Stimulated activated memory B cell treated with anti-CD40 and anti-IgM and Interleukin-4, amounts not matched to agents 10 μg/mL and 1 μg/mL and 100 μg/mL, for 72 hours (primary cell): ENCODE measurements around the gene AGAP1.

ENCODE experiments used
- ATAC-seq: fragments of 150-1000 bp; cut with Tn5 transposase; 2 replicates; pipeline ENCODE4 v1.10.0; 2021
- H3K27ac Mint-ChIP-seq: one replicate; pipeline ENCODE4 v1.8.0; 2022; ENCODE audit warnings: mild to moderate bottlenecking, mixed read lengths
- H3K27me3 Mint-ChIP-seq: one replicate; pipeline ENCODE4 v1.8.0; 2022; ENCODE audit warnings: mixed read lengths
- H3K36me3 Mint-ChIP-seq: one replicate; pipeline ENCODE4 v1.8.0; 2022; ENCODE audit warnings: mixed read lengths
- H3K4me1 Mint-ChIP-seq: one replicate; pipeline ENCODE4 v1.8.0; 2022; ENCODE audit warnings: mixed read lengths
- H3K4me3 Mint-ChIP-seq: one replicate; pipeline ENCODE4 v1.8.0; 2022; ENCODE audit warnings: mild to moderate bottlenecking, moderate library complexity, mixed read lengths
- H3K9me3 Mint-ChIP-seq: one replicate; pipeline ENCODE4 v1.8.0; 2022; ENCODE audit warnings: mixed read lengths

AGAP1 gene

DNA sequence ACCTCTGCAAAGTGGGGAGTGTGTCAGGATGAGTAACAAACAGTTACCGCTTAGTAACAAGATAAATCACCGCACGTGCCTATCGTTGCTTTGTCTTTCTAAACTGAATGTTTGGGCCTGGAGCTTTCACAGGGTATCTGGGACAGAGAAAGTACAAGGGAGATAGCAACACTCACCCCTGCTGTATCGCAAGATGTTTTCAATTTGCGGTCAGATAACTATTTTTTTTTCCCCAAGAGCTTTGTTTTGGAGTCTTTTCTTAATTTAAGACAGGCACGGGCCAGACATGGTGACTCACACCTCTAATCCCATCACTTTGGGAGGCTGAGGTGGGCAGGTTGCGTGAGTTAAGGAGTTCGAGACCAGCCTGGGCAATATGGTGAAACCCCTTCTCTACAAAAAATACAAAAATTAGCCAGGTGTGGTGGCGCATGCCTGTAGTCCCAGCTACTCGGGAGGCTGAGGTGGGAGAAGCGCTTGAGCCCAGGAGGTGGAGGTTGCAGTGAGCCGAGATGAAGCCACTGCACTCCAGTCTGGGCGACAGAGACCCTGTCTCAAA is 527.7 kb downstream of the AGAP1 start:
- Mint-ChIP-seq H3K27ac (no peak overlapping the region), H3K27me3 (peaks cover 7% of the 10 kb centered on the region), H3K4me3 (no peak overlapping the region), H3K36me3 (no peaks in the 10 kb centered on the region), H3K9me3 (no peaks in the 10 kb centered on the region), H3K4me1 (no peaks in the 10 kb centered on the region)
- no peak for ATAC-seq

DNA sequence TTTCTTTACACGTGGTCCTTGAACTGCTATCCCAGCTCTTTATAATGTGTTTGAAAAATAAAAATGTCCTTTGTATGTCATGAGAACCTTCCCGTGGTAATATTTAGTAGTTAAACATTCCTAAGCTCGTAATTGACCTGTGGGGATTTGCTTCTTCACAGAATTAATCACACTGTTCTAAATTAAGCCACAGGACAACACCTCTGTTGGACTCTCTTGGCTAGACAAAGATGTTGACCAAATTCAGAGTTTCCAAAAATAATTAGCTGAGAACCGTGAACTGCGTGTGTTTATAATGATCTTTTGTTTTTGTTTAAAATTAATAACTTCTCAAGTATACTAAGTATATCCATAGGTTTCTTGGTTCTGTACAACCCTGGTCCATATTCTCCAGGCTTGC is 528.3 kb downstream of the AGAP1 start:
- no peaks in the 10 kb centered on the region for H3K36me3 Mint-ChIP-seq
- no peak overlapping the region for H3K27ac Mint-ChIP-seq
- H3K4me3 Mint-ChIP-seq, result no peak overlapping the region
- no peaks in the 10 kb centered on the region for H3K4me1 Mint-ChIP-seq
- H3K27me3 Mint-ChIP-seq, result peaks cover 7% of the 10 kb centered on the region
- no peak for ATAC-seq
- H3K9me3 Mint-ChIP-seq, result no peaks in the 10 kb centered on the region

DNA sequence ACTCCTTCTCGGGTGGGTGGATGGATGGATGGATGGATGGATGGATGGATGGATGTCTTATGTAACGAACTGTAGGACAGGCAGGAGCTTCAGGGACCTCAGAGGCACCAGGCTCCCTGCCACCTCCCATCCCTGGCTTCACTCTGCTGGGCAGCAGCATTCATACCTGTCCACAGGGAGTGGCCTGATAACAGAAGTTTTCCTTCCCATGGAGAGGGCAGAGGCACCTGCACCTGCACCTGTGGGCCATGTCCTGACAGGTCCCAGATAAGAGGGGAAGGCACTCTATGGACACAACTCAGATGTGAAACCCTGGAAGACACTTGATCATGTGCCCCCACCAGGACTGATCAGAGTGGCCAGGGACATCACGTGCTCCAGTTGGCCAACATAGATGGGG is 532.0 kb downstream of the AGAP1 start:
- ATAC-seq, result no peak
- Mint-ChIP-seq H3K27me3 (no peaks in the 10 kb centered on the region), H3K27ac (no peak overlapping the region)

DNA sequence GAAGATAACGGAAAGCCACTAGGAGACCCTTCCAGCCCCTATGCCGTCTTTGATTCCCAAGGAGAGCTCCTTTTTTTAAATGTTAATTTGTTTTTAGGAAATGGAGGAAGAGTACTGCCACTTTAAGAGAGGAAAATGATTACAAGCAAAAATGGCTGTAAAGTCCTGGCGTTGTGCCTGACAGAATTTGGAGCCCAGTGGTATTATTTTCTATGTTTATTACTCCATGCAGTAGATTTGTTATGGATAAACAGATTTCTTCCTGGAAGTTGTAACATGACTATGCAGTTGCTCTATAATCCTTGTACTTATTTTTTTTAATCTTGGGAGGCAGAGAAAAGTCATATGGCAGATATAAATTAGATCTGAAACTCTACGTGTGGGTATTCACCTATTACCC is 533.0 kb downstream of the AGAP1 start:
- peaks cover 7% of the 10 kb centered on the region for H3K9me3 Mint-ChIP-seq
- H3K36me3 Mint-ChIP-seq, result no peaks in the 10 kb centered on the region
- no peaks in the 10 kb centered on the region for H3K4me1 Mint-ChIP-seq
- H3K4me3 Mint-ChIP-seq, result no peak overlapping the region
- no peaks in the 10 kb centered on the region for H3K27me3 Mint-ChIP-seq
- no peak for ATAC-seq
- no peak overlapping the region for H3K27ac Mint-ChIP-seq

More for the DNA sequence above, 532.0 kb downstream of the AGAP1 start:
- H3K9me3 Mint-ChIP-seq, result peaks cover 4% of the 10 kb centered on the region
- no peak overlapping the region for H3K4me3 Mint-ChIP-seq
- H3K36me3 Mint-ChIP-seq, result no peaks in the 10 kb centered on the region
- no peaks in the 10 kb centered on the region for H3K4me1 Mint-ChIP-seq

DNA sequence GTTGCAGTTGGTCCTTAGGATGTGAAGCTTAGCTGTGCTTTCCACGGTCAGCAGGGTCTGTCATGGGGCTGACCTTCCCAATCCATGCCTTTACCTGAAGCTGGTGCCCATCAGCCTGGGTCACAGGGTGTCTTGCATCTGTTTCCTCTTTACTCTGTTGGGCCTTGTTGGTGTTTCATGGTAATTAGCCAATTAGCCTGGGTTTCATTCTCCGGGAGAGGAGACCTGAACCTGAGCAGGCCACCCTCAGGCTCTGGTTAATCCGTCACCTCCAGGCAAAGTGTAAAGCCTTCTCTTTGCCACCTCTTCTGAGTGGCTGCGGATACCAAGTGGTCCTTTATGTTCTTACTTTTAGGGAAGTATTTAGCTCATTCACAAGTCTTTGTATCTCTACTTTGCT is 534.2 kb downstream of the AGAP1 start:
- Mint-ChIP-seq H3K9me3 (peaks cover 11% of the 10 kb centered on the region), H3K27ac (no peak overlapping the region), H3K4me1 (no peaks in the 10 kb centered on the region), H3K4me3 (no peak overlapping the region), H3K36me3 (no peaks in the 10 kb centered on the region), H3K27me3 (no peaks in the 10 kb centered on the region)
- ATAC-seq, result no peak

DNA sequence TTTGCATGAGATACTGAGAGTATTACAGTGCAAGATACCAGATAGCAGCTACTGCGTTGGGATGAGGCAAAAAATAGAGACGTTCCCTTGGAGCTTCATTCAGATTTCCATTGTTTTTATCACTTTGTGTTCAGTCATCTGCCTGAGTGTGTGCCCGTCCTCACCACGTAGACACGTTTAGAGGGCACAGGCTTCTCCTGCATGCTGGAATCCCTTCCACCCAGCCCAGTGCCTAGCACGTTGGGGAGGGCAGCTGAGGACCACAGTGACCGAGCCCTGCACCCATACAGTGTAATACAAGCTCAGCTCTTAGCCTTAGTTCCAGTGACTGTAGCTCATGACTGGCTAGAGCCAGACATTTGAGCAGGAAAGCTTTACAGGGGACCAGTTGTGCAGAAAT is 539.6 kb downstream of the AGAP1 start:
- Mint-ChIP-seq H3K4me3 (no peak overlapping the region), H3K27me3 (peaks cover 9% of the 10 kb centered on the region), H3K4me1 (no peaks in the 10 kb centered on the region), H3K27ac (no peak overlapping the region), H3K9me3 (peaks cover 11% of the 10 kb centered on the region), H3K36me3 (no peaks in the 10 kb centered on the region)
- ATAC-seq, result no peak

DNA sequence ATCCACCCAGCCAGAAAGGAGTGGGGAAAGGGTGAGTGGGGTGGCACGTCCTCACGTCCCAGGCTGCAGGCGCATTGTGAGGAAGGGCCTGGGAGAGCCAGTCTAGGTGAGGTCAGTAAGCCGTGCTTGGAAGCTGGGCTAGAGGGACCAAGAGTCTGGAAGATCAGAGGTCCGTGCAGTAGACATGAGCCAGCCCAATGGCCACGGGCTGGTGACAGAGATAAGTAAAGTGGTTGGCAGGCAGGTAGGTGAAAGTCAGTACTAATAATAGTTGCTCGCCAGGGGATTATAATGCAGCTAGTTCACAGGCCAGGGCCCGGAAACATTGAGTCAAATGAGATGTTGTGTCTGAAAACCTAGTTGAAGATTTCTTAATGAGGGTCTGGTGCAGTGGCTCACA is 541.1 kb downstream of the AGAP1 start:
- ATAC-seq, result no peak
- Mint-ChIP-seq H3K27me3 (peaks cover 9% of the 10 kb centered on the region), H3K27ac (no peak overlapping the region), H3K4me3 (no peak overlapping the region), H3K9me3 (peaks cover 11% of the 10 kb centered on the region), H3K36me3 (no peaks in the 10 kb centered on the region), H3K4me1 (no peaks in the 10 kb centered on the region)

DNA sequence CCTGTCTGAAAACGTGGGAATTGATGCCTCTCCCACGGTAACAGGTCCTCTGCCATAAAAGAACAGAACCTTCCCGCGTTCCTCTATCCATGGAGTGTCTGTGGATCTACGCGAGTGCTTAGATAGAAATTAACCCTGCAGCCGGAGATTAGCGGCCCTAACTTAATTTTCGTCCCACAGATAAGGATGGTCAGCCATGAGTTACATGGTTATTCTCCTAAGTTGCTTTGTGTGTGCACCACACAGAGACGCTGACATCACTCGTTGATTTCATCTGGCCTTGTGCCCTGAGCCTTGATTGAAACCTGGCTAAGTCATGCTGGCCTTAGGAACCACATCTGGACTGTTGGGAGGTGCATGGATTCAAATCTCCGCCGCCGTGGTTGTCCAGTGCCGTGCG is 542.2 kb downstream of the AGAP1 start:
- no peaks in the 10 kb centered on the region for H3K36me3 Mint-ChIP-seq
- ATAC-seq, result no peak
- peaks cover 6% of the 10 kb centered on the region for H3K9me3 Mint-ChIP-seq
- no peaks in the 10 kb centered on the region for H3K4me1 Mint-ChIP-seq
- no peak overlapping the region for H3K27ac Mint-ChIP-seq
- no peak overlapping the region for H3K4me3 Mint-ChIP-seq
- H3K27me3 Mint-ChIP-seq, result peaks cover 9% of the 10 kb centered on the region

GRCh38 chr2:236038096-236038495 is 544.3 kb downstream of the AGAP1 start:
- ATAC-seq, result no peak
- no peaks in the 10 kb centered on the region for H3K36me3 Mint-ChIP-seq
- no peaks in the 10 kb centered on the region for H3K9me3 Mint-ChIP-seq
- peaks cover 9% of the 10 kb centered on the region for H3K27me3 Mint-ChIP-seq
- H3K27ac Mint-ChIP-seq, result no peak overlapping the region
- no peaks in the 10 kb centered on the region for H3K4me1 Mint-ChIP-seq
- no peak overlapping the region for H3K4me3 Mint-ChIP-seq

GRCh38 chr2:236040600-236041328 is 546.9 kb downstream of the AGAP1 start:
- no peak overlapping the region for H3K4me3 Mint-ChIP-seq

DNA sequence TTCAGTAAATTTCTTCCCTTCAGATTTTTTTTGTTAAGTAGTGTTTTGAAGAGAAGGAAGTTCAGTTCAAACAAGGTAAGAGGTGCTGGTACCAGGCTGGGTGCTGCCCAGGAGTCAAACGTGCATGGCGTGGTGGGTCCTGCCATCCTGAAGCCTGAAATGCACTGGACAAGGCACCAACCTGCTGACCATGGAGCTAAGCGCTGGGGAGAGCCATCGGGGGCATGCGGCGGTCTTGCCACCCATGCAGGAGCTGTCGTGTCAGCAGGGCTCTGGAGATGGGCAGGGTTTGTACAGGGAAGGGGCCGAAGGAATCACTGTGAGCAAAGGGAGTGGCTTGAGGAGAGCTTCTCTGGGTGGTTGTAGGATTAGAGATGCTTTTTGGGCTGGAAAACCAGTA is 547.8 kb downstream of the AGAP1 start:
- ATAC-seq, result no peak
- H3K27ac Mint-ChIP-seq, result no peak overlapping the region

More at GRCh38 chr2:236040600-236041328, 546.9 kb downstream of the AGAP1 start:
- Mint-ChIP-seq H3K36me3 (no peaks in the 10 kb centered on the region), H3K9me3 (no peaks in the 10 kb centered on the region), H3K27ac (no peak overlapping the region), H3K4me1 (no peaks in the 10 kb centered on the region), H3K27me3 (no peaks in the 10 kb centered on the region)
- ATAC-seq, result no peak

GRCh38 chr2:236042087-236042486 is 548.2 kb downstream of the AGAP1 start:
- no peak for ATAC-seq
- H3K4me1 Mint-ChIP-seq, result no peaks in the 10 kb centered on the region
- H3K36me3 Mint-ChIP-seq, result no peaks in the 10 kb centered on the region
- H3K4me3 Mint-ChIP-seq, result no peak overlapping the region
- H3K27me3 Mint-ChIP-seq, result no peaks in the 10 kb centered on the region
- H3K9me3 Mint-ChIP-seq, result peaks cover 6% of the 10 kb centered on the region
- H3K27ac Mint-ChIP-seq, result no peak overlapping the region

More for the DNA sequence above, 547.8 kb downstream of the AGAP1 start:
- Mint-ChIP-seq H3K36me3 (no peaks in the 10 kb centered on the region), H3K27me3 (no peaks in the 10 kb centered on the region), H3K4me1 (no peaks in the 10 kb centered on the region), H3K9me3 (peaks cover 6% of the 10 kb centered on the region), H3K4me3 (no peak overlapping the region)

DNA sequence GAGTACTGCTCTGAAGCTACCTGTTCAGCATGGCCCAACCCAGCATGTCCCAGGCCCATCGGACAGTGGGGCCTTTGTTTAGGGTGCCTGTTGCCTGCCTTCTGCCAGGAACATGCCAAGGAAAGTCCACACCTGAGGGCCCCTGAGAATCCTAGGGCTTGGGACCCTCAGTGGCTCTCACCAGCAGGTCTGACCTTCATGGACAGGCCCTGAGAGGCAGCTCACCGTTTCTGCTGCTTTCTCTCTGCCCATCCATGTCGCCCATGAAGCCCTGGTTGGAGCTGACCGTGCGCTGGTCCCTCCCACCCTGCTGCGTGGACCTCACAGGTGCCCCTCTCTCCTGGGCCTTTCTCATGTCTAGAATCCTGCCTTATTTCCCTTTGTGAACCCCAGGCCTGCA is 550.3 kb downstream of the AGAP1 start:
- Mint-ChIP-seq H3K36me3 (no peaks in the 10 kb centered on the region), H3K27ac (no peak overlapping the region), H3K4me3 (no peak overlapping the region), H3K27me3 (no peaks in the 10 kb centered on the region), H3K9me3 (peaks cover 6% of the 10 kb centered on the region), H3K4me1 (no peaks in the 10 kb centered on the region)
- no peak for ATAC-seq

GRCh38 chr2:236045251-236046235 is 551.7 kb downstream of the AGAP1 start:
- no peaks in the 10 kb centered on the region for H3K27me3 Mint-ChIP-seq
- no peaks in the 10 kb centered on the region for H3K4me1 Mint-ChIP-seq
- ATAC-seq, result peak; percentile 5
- peaks cover 6% of the 10 kb centered on the region for H3K9me3 Mint-ChIP-seq
- no peaks in the 10 kb centered on the region for H3K36me3 Mint-ChIP-seq
- H3K27ac Mint-ChIP-seq, result no peak overlapping the region
- no peak overlapping the region for H3K4me3 Mint-ChIP-seq

DNA sequence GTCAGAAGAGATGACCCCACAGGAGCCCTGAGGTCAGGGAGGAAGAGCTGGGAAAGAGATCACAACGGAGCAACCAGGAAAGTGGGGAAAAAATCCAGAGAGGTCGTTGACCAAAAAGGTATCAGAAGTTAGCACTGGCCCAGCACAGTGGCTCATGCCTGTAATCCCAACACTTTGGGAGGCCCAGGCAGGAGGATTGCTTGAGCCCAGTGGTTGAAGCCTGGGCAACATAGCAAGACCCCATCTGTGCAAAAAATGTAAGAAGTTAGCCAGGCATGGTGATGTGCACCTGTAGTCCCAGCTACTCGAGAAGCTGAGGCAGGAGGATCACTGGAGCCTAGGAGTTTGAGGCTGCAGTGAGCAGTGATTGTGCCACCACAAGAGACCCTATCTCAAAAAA is 552.9 kb downstream of the AGAP1 start:
- no peak overlapping the region for H3K4me3 Mint-ChIP-seq
- H3K27me3 Mint-ChIP-seq, result no peaks in the 10 kb centered on the region
- H3K27ac Mint-ChIP-seq, result no peak overlapping the region
- no peak for ATAC-seq
- peaks cover 6% of the 10 kb centered on the region for H3K9me3 Mint-ChIP-seq
- no peaks in the 10 kb centered on the region for H3K36me3 Mint-ChIP-seq
- H3K4me1 Mint-ChIP-seq, result no peaks in the 10 kb centered on the region
